Measurements from ENCODE around the gene INPP5A.

GRCh38 chr10:132803416-132804210, 266.0 kb downstream of the INPP5A start:
- TF ChIP-seq, protein P1, sequence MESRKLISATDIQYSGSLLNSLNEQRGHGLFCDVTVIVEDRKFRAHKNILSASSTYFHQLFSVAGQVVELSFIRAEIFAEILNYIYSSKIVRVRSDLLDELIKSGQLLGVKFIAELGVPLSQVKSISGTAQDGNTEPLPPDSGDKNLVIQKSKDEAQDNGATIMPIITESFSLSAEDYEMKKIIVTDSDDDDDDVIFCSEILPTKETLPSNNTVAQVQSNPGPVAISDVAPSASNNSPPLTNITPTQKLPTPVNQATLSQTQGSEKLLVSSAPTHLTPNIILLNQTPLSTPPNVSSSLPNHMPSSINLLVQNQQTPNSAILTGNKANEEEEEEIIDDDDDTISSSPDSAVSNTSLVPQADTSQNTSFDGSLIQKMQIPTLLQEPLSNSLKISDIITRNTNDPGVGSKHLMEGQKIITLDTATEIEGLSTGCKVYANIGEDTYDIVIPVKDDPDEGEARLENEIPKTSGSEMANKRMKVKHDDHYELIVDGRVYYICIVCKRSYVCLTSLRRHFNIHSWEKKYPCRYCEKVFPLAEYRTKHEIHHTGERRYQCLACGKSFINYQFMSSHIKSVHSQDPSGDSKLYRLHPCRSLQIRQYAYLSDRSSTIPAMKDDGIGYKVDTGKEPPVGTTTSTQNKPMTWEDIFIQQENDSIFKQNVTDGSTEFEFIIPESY (IDR thresholded peaks at IDR 0.05): no peak
- TF ChIP-seq EGR1 (IDR thresholded peaks at IDR 0.05; ENCODE audit: borderline replicate concordance in 1 of 2, low read depth in 2 of 2, low read length in 2 of 2): no peak
- TF ChIP-seq, protein P2, sequence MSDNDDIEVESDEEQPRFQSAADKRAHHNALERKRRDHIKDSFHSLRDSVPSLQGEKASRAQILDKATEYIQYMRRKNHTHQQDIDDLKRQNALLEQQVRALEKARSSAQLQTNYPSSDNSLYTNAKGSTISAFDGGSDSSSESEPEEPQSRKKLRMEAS (IDR thresholded peaks at IDR 0.05; ENCODE audit: low read depth, low read length): no peak
- no peak for TF ChIP-seq NFXL1 (IDR thresholded peaks at IDR 0.05; ENCODE audit: borderline replicate concordance)
- no peak for TF ChIP-seq TBL1XR1 (IDR thresholded peaks at IDR 0.05; ENCODE audit: low read depth, low read length)
- no peak for TF ChIP-seq SIX5 (IDR thresholded peaks at IDR 0.05; ENCODE audit: low read depth, low read length, severe bottlenecking)
- no peak for TF ChIP-seq NBN (IDR thresholded peaks at IDR 0.05)
- TF ChIP-seq SRF (IDR thresholded peaks at IDR 0.05; ENCODE audit: low read depth in 2 of 2, low read length in 2 of 2): no peak
- no peak for TF ChIP-seq POLR2A (IDR thresholded peaks at IDR 0.05; ENCODE audit: low read depth, low read length)
- TF ChIP-seq, protein P3, sequence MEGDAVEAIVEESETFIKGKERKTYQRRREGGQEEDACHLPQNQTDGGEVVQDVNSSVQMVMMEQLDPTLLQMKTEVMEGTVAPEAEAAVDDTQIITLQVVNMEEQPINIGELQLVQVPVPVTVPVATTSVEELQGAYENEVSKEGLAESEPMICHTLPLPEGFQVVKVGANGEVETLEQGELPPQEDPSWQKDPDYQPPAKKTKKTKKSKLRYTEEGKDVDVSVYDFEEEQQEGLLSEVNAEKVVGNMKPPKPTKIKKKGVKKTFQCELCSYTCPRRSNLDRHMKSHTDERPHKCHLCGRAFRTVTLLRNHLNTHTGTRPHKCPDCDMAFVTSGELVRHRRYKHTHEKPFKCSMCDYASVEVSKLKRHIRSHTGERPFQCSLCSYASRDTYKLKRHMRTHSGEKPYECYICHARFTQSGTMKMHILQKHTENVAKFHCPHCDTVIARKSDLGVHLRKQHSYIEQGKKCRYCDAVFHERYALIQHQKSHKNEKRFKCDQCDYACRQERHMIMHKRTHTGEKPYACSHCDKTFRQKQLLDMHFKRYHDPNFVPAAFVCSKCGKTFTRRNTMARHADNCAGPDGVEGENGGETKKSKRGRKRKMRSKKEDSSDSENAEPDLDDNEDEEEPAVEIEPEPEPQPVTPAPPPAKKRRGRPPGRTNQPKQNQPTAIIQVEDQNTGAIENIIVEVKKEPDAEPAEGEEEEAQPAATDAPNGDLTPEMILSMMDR (IDR thresholded peaks at IDR 0.05 in 2 of 3, conservative IDR thresholded peaks at IDR 0.05 in 1 of 3; ENCODE audit: control insufficient read depth in 2 of 3, extremely low read depth in 1 of 3, insufficient read depth in 1 of 3, low read depth in 3 of 3, low read length in 3 of 3): no peak

Data from GM12878 (cell line).